BE2C (cell line): ENCODE data around the gene PUS10.

Experiments used
- DNase-seq: peaks from one replicate; pipeline ENCODE4 v3.0.0-alpha.2; 2020
- H3K27me3 ChIP-seq: fragments of 250-450 bp; sonication (Bioruptor Pico); 2 replicates; pipeline ENCODE4 v1.5.1; 2020; ENCODE audit warnings: mild to moderate bottlenecking
- H3K36me3 ChIP-seq: fragments of 250-450 bp; sonication (Bioruptor Pico); 2 replicates; pipeline ENCODE4 v1.5.1; 2020; ENCODE audit warnings: mild to moderate bottlenecking
- H3K4me1 ChIP-seq: fragments of 250-450 bp; sonication (Bioruptor Pico); 2 replicates; pipeline ENCODE4 v1.5.1; 2020
- H3K4me3 ChIP-seq: 2 replicates; pipeline ENCODE4 v1.5.1; 2011; ENCODE audit warnings: low read depth, low read length
- H3K9me3 ChIP-seq: fragments of 250-450 bp; sonication (Bioruptor Pico); 2 replicates; pipeline ENCODE4 v1.5.1; 2020
- CTCF ChIP-seq: IDR thresholded peaks from 2 replicates; pipeline ENCODE4 v1.5.1; 2012; ENCODE audit warnings: mild to moderate bottlenecking, low read depth, low read length

The PUS10 gene

GRCh38 chr2:60954139-60954538, 63.9 kb downstream of the PUS10 start:
- H3K27me3 ChIP-seq: no peaks in the 10 kb centered on the region
- no peak for DNase-seq
- no peak overlapping the region for H3K4me3 ChIP-seq
- H3K9me3 ChIP-seq: no peaks in the 10 kb centered on the region
- no peaks in the 10 kb centered on the region for H3K36me3 ChIP-seq
- TF ChIP-seq CTCF: no peak
- H3K4me1 ChIP-seq: no peaks in the 10 kb centered on the region

GRCh38 chr2:60948926-60949579, 69.0 kb downstream of the PUS10 start:
- H3K9me3 ChIP-seq: no peaks in the 10 kb centered on the region
- no peak for DNase-seq
- no peak for TF ChIP-seq CTCF
- no peaks in the 10 kb centered on the region for H3K36me3 ChIP-seq
- no peak overlapping the region for H3K4me3 ChIP-seq
- H3K27me3 ChIP-seq: no peaks in the 10 kb centered on the region
- no peaks in the 10 kb centered on the region for H3K4me1 ChIP-seq

GRCh38 chr2:60948161-60948560, 69.9 kb downstream of the PUS10 start:
- H3K9me3 ChIP-seq: no peaks in the 10 kb centered on the region
- H3K27me3 ChIP-seq: no peaks in the 10 kb centered on the region
- H3K4me3 ChIP-seq: no peak overlapping the region
- TF ChIP-seq CTCF: no peak
- DNase-seq: no peak
- H3K36me3 ChIP-seq: no peaks in the 10 kb centered on the region
- H3K4me1 ChIP-seq: no peaks in the 10 kb centered on the region

- DNase-seq: no peak
- TF ChIP-seq CTCF: no peak
- no peaks in the 10 kb centered on the region for H3K9me3 ChIP-seq
- H3K4me3 ChIP-seq: no peak overlapping the region
- no peaks in the 10 kb centered on the region for H3K4me1 ChIP-seq
- H3K36me3 ChIP-seq: no peaks in the 10 kb centered on the region
- no peaks in the 10 kb centered on the region for H3K27me3 ChIP-seq
These were observed 71.0 kb downstream of the PUS10 start for GRCh38 chr2:60947056-60947455.

GRCh38 chr2:60945341-60945740, 72.7 kb downstream of the PUS10 start:
- H3K36me3 ChIP-seq: no peaks in the 10 kb centered on the region
- H3K27me3 ChIP-seq: no peaks in the 10 kb centered on the region
- H3K4me1 ChIP-seq: no peaks in the 10 kb centered on the region
- TF ChIP-seq CTCF: no peak
- H3K9me3 ChIP-seq: no peaks in the 10 kb centered on the region
- H3K4me3 ChIP-seq: no peak overlapping the region
- no peak for DNase-seq

GRCh38 chr2:60939622-60940021, 78.4 kb downstream of the PUS10 start:
- DNase-seq: no peak
- no peaks in the 10 kb centered on the region for H3K36me3 ChIP-seq
- no peaks in the 10 kb centered on the region for H3K4me1 ChIP-seq
- no peaks in the 10 kb centered on the region for H3K27me3 ChIP-seq
- H3K9me3 ChIP-seq: no peaks in the 10 kb centered on the region
- H3K4me3 ChIP-seq: no peak overlapping the region
- no peak for TF ChIP-seq CTCF
